SH-SY5Y (cell line): ENCODE data around the gene ASB10.

Source experiments
- GATA2 ChIP-seq: IDR thresholded peaks from 2 replicates; pipeline ENCODE4 v1.6.1; 2011; ENCODE audit warnings: mild to moderate bottlenecking, low read depth, low read length
- GATA3 ChIP-seq: IDR thresholded peaks from 2 replicates; pipeline ENCODE4 v1.6.1; 2011; ENCODE audit warnings: low read depth, mild to moderate bottlenecking, low read length, moderate library complexity

DNA sequence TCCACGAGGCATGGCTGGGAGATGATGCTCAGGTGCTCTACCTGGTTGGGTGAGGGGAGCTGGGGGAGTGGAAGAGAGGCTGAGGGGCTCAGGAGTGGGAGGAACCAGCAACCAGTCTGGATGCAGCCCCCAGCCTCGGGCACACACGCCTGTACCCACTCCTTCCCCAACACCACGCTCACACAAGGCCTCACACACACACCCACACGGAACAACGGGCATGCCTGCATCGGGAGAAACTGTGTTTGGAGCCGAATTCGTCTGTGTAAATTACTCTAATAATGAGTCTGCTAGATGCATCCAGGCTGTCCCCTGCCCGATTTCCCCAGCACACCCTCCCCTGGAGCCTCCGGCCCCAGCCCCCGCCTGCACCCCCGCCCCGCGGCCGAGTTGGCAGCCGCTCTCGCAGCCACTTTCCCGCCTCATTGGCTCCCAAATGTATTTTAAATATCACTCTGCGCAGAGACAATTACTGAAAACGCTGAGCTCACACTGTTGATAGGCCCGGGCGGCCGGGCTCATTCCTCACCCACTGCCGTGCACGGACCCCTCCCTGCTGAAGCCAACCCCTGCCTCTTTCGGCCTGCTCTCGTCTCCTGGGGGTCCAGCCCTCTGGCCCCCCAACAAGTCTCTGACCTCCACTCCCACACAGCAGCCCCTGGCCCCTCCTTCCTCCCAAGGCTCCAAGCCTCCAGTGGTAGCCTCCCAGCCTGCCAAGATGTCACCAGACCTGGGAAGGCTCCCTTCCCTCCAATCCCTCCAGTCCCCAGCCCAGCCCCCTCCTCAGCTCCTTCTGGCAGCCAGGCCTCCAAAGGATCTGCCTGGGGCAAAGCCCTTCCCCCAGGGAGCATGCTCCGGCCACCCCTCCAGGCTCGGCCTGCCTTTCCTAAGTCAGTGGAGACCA is 12.1 kb upstream of the ASB10 start:
- TF ChIP-seq GATA2 (no peak), GATA3 (no peak)
